NCI-H1417 (cell line): ENCODE data around the gene TCF19.

ENCODE experiments used
- DNase-seq, 3 experiments: peaks; one replicate each; lab custom pipeline; 2025; lab: John Stamatoyannopoulos, UW

The TCF19 gene

DNA sequence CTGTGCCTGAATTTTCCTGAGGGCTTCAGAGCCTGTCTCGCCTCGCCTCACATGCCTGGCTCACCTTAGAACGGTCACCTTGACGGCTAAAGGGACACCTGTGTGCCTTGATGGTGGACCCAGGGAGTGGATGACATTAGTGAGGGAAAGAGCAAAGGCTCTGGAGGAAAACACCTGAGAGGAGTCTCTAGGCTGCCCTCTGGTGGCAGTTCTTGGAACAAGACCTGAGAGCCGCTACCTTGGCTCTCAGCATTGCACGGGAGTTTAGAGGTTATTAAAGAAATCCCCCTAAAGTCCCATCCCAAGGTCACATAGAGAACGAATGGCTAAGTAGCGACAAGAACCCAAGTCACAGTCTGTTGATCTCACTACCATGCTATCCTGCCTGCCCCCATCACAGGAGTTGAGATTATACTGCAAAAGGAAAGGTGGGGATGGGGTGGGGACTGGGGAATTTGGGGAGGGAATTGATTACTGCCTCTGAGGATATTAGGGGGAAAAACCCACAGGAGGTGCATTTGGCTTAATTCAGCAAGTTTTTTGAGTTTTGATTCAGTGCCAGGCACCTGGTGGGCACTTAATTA, 30.2 kb upstream of the TCF19 start:
- DNase-seq: peak; percentile 38 to 70 (median 50)

DNA sequence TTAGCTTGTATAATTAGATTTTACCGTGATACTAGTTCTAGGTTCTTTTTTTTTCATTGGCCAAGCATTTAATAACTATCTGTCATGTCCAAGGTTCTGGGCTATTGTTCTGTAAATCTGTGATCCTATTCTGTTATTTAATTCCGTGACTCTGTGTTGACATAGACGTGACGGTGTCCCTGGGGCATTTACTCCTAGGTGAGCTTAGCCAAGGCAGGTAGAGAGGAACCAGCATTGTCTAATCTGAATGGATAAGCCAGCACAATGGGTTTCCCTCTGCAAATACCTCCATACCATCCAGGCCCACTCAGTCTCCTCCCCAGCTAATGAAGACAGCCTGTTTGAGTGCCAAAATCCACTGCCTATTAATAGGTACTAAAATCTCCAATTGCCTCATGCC, 29.3 kb upstream of the TCF19 start:
- peak in 1 of 3 experiments; percentile 34 for DNase-seq

DNA sequence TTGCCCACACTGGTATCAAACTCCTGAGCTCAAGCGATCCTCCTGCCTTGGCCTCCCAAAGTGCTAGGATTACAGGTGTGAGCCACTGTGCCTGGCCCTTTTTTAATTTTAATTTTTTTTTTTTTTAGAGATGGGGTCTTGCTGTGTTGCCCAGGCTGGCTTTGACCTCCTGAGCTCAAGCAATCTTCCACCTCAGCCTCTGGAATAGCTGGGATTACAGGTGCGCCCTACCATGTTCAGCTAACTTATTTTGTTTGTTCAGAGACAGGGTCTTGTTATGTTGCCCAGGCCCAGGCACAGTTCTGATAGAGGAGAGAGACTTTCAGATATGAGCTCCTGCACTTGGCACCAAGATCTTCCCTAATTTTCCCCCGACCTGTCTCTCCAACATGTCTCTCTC, 27.6 kb upstream of the TCF19 start:
- no peak for DNase-seq

DNA sequence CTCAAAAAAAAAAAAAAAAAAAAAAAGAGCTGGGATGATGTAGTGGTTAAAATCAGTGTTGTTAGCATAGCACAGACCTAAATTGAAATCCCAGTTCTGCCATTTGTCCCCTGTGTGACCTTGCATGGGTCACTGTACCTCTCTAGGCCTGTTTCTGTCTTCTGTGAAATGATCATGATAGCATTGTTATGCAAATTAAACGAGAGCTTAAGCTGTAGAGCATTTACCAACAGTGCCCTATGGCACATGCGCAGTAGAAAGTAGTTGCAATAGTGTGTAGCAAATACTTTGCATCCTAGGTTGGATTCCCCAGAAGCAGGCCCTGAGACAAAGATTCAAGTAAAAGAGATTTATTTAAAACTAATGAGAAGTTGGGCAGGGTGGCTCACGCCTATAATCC, 26.8 kb upstream of the TCF19 start:
- no peak for DNase-seq

DNA sequence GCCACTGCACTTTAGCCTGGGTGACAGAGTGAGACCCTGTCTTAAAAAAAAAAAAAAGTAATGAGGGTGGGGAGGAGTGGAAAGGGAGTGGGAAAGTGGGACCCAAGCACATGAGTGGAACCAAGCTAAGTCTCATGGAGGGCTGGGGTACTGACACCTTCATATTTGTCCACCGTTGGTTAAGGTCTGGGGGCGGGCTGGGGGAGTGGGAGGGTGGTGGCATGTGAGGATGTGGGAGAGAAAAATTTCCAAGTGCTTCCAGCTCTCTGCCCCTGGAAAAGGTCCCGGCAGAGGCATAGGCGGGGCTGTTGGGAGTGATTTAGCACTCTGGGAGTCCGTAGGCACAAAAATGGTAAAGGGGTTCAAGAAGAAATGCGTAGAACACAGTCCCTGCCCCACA, 25.6 kb upstream of the TCF19 start:
- no peak for DNase-seq

DNA sequence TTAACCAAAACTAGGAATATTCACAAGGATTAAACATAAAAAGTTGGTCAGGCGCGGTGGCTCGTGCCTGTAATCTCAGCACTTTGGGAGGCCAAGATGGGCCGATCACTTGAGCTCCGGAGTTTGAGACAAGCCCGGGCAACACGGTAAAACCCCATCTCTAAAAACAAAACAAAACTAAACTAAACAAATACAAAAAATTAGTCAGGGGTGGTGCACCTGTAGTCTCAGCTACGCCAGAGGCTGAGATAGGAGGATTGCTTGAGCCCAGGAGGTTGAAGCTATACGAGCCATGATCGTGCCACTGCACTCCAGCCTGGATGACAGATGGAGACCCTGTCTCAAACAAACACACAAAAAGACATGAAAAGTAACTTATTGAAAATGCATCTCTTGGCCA, 22.7 kb upstream of the TCF19 start:
- DNase-seq: no peak

DNA sequence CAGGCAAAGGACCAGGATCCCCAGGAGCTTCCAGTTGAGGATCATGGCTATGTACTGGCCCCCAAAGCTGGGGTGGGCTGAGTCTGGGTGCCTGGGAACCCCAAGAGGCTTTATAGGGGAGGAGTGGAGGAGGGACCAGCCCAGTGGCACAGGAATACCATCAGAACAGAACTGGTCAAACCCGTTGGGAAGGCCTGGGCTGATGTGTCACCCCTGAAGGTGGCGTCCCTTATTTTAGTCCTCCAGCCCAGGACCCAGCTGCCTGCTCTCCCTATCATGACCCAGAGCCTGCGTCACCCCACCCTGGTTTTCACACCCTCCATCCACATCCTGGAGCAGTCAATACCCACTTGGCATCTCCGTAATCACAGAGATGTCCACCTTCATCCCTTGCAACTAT, 19.4 kb upstream of the TCF19 start, which contains the start of gene PSORS1C2:
TSS of gene PSORS1C2 (minus strand) at position 85 of the 400 bp plus-strand sequence. CDS start at position 45, 40 bp downstream.
- DNase-seq: no peak

DNA sequence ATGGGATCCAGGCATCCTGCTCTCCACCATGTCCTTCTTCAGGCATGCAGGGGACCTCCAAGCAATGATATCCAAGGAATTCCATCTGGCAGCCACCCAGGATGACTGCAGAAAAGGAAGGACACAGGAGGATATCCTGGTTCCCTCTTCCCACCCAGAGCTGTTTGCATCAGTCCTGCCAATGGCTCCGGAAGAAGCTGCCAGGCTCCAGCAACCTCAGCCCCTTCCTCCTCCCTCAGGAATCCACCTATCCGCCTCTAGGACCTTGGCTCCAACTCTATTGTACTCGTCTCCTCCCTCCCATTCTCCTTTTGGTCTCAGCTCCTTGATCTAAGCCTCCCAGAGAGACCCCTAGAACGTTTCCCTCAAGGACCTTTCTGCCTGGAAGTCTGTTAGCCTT, 18.8 kb upstream of the TCF19 start:
- DNase-seq: no peak

DNA sequence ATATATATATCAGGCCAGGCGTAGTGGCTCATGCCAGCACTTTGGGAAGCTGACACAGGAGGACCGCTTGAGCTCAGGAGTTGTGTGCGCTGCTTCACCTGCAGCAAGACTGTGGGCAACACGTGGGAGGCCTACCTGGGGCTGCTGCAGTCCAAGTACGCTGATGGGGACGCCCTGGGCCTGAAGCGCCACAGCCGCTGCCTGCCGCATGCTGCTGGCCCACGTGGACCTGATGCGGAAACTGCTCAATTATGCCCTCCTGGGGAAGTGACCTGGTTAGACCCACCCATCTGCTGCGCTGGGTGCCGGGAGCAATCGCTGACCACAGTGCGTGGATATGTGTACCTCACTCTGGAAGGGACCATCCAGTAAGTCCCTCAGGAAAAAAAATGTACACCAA, 17.7 kb upstream of the TCF19 start:
- DNase-seq: no peak

DNA sequence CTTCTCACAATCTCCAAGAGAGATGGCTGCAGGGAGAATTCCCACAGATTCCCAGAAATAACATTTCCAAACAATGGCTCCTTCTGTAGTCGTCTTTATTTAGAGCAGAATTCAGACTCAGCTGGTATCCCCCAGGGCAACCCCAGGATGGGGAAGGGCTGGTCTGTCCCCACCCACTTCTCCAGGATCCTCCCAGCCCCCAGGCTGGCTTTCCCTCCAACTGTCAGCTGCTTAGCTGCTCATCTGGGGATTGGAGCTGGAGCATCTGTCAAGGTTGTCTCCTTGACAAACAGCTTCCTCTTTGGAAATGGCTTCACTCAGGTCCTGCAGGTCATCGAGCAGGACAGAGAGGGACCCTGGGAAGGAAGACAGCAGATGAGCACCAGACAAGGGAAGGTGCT, 16.0 kb upstream of the TCF19 start:
- no peak for DNase-seq

DNA sequence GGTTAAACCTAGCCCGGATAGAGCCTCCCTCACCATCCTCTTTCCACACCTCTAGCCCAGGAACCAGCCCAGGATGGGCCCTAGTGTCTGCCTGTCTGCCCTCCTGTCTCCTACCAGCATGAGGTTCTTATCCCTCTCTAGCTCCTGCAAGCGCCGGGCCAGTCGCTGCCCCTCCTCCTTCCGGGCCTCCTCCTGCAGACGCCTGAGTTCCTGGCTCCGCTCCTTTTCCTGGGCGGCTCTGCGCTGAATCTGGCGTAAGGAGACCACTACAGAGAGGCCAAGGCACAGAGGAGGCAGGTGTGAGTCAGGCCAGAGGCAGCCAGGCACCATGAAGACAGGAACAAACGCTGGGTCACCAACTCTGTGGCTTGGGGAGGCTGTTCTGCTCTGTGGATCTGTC, 15.2 kb upstream of the TCF19 start:
- DNase-seq: no peak

DNA sequence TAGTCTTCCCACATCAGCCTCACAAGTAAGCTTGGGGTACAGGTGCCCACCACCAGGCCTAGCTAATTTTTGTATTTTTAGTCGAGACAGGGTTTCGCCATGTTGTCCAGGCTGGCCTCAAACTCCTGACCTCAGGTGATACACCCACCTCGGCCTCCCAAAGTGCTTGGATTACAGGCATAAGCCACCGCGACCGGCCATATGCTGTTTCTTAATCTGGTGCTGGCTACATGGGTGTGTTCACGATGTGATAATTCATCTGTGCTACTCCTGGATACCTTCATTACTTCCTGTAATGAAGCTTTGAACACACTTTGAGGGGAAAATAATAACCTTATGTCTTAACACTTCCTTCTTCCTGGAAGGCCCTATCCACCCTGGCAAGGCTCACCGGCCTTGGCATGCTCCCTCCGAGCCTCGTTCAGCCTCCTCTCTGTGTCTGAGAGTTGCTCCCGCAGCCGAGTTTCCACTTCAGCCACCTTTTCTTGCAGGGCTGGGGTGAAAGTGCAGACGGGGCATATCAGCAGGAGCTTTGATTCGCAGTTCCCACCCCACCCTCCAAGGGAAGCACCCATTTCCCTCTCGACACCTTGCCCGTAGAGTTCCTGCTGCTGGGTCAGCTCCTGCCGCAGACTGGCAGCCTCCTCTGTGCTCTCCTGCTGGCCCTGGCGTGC, 14.0 kb upstream of the TCF19 start:
- DNase-seq: no peak

DNA sequence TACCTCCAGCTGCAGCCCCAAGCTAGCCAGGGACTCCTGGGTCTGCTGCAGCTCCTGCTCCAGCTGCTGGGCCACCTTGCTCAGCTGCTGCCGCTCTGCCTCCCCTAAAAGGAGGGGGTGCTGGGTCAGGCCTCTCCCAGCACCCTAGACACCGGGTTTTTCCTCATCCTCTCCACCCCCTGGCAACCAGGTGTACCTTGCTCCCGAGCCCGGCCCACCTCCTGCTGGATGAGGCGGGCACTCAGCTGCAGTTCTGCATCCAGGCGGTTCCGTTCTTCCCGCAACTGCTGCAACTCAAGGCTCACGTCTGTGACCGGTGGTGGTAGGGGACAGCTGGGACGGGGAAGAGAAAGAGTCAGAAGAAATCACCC, 13.4 kb upstream of the TCF19 start:
- DNase-seq: no peak

DNA sequence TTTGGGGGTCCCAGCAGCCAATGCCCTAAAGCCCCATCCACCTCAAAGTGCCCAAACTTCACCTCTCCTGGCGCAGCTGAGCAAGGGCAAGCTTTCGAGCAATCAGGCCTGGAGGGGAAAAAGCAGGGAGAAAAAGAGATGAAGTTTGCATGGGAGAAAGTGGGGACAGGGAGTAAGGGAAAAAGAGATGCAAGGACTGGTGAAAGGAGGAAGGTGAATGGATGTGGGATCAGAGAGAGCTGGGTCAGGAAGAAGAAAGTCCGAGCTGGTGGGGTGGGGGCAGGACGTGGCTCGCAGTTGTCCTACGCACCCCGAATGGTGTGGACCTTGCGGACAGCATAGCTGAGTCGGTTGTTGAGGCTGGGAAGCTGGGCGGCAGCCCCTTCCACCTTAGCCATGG, 13.0 kb upstream of the TCF19 start:
- DNase-seq: no peak

DNA sequence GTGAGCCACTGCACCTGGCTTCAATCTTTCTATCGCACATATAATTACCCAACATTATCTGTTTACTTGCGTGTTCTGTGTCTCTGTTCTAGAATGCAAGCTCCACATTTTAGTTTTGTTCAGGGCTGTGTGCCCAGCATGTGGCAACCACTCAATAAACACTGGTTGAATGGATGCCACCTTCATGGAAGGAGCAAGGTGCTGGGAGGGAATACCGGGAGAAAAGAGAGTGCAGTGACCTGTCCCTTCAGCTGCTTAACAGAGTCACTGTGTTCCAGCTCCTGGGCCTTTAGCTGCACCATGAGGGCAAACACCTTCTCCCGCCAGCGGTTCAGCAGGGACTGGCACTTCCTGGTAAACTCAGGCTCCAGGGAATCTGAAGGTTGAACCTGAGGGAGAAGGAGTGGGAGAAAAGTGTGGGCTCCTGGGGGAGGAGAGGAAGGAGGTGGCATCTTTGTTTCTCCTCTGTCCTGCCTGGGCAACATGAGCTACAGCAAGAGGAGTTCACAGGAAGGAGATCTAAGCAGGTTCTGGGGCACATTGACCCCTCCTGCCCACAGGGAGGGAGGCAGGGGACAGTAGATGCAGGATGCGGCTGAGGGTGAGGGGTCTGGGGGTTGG, 8.5 kb upstream of the TCF19 start:
- peak in 1 of 3 experiments; percentile 6 for DNase-seq

DNA sequence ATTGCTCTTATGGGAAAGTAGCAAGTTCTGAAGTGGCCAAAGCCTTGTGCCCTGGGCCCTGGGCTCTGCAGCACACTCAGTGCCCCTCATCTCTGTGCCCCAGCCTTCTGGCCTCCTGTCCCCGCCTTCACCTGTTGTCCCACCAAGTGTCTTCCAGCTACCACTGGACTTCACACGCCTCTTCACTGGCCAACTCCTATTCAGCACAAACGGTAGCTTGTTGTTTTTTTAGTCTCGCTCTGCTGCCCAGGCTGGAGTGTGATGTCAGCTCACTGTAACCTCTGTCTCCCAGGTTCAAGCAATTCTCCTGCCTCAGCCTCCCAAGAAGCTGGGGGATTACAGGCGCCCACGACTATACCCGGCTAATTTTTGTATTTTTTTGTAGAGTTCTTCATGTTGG, 5.6 kb upstream of the TCF19 start:
- no peak for DNase-seq

DNA sequence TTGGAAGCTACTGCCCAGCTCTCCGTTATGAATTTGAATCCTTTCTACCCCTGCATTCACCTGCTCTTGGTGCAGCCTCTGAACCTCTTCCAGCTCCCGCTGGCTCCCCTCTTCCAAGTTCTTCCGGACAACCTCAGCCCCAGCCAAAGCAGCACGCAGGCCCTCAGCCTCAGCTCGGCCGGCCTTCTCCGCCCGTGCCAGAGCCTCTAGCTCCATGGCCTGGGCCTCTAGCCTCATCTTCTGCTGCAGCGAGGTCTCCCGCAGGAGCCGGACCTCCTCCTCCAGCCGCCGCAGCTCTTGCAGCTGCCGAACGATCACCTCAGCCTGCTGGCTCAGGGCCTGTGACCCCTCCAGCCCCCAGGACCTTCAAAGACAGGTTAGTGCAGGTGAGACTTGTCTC, 4.0 kb upstream of the TCF19 start:
- DNase-seq: no peak

DNA sequence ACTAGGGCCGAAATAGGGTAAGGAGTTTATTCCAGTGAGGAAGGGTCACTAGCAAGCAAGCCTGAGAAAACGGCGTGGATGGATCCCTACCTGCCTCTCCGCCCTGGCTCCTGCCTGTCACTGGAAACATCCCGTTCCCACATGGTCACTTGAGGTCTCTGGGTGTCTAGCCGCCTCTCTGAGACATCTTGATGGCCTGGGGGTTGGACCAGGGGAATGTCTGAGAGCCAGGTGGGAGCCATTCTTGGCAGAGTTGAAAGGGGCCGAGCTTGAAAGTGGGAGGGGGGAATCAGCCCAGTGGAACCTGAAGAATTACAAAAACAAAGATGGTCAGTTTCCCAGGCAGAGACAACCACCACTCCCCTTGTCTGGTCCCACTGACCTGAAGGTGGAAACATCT, 1.7 kb upstream of the TCF19 start:
- DNase-seq: no peak

DNA sequence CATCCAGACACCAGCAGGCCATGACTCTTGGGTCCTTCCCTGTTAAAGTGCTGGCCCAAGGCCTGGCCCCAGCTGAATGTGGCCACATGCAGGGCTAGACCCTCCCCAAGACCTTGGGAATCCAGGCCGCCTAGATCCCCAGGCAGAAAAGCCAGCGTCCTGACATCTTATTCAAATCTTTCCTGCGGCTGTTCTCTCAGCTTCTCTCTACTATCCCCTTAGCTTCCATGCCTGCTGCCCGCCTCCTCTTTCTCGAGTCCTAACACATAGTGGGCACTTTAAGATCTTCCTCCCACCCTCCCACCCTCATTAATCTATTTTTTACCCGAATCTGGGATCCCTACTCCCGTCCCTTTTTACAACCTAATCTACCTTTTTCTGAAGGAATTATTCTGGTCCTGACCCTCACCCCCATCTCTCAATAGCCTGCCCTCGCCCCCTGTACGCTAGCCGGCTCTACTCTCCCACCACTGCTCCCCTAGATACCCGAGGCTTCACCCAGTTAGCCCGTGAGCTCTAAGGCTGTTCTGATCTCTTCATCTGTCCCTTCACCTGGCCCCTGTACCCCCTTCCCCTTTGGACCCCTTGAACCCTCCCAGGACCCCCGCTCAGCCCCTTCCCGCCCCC, 763 bp upstream of the TCF19 start, which contains the start of gene CCHCR1:
TSS of gene CCHCR1 (minus strand) at position 290 of the 627 bp plus-strand sequence. CDS start at position 88, 202 bp downstream.
- peak in 2 of 3 experiments; percentile 31 to 52 for DNase-seq

DNA sequence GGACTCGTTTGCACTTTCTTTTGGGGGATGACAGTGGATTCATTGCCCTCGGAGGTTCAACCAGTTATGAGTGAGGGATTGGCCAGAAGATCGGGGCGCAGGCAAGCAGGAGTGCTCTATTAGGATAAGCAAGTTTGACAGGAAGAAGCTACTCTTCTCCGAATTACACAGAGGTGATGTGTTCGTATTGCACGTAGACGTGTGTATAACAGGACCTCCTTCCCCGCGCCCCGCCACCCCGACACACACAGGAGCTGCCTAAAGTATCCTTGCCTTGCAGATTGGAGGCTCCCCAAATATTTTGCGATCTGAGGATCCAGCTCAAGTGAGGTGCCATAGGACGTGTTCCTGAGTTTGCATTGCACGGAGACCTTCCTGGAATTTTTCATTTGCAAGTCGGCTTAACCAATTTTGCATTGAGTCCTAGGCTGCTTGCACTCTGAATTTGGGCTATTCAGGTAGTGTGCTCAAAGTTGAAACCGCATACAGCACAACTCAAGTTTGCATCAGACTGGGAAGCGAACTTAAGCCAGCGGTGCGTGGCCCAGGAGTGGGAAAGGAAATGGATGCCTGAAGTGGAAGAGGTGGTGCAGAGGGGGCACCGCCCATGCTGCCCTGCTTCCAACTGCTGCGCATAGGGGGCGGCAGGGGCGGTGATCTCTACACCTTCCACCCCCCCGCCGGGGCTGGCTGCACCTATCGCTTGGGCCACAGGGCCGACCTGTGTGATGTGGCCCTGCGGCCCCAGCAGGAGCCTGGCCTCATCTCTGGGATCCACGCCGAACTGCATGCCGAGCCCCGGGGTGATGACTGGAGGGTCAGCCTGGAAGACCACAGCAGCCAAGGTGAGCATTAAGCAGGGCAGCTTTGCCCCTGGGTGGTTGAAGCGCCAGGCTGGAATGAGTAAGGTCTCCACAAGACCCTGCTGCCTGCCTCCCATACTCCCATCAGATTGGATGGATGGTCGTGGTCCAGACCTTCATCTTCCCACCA, 770 bp downstream of the TCF19 start:
- DNase-seq: peak in 2 of 3 experiments; percentile 35 to 71

DNA sequence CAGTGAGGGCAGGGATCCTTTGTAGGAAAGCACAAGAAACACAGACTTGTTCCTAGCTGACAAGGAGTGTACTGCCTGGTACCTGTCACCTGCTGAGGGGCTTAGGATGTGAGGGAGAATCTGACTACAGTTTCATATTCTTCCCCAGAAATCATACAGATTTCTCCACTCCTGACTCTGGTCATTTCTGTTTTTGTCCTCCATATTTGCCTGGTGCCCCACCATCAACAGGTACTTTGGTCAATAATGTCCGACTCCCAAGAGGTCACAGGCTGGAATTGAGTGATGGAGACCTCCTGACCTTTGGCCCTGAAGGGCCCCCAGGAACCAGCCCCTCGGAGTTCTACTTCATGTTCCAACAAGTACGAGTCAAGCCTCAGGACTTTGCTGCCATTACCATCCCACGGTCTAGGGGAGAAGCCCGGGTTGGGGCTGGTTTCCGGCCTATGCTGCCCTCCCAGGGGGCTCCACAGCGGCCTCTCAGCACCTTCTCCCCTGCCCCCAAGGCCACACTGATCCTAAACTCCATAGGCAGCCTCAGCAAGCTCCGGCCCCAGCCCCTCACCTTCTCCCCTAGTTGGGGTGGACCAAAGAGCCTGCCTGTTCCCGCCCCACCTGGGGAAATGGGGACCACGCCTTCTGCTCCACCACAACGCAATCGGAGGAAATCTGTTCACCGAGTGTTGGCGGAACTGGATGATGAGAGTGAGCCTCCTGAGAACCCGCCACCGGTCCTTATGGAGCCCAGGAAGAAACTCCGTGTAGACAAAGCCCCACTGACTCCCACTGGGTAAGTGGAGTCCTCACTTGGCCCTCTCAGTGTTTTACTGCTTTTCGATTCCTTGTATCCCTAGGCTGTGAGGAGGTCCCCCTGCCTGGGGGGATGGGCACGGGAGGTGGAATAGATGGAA, 3.1 kb downstream of the TCF19 start:
- no peak for DNase-seq
